Osteocyte (in vitro differentiated cells): ENCODE data around the gene HBA1. TPM values are rescaled to one million over a fixed set of nuclear protein-coding genes. Genes with fewer than 3 reads are reported as not detected.

Source experiments
- DNase-seq: peaks from one replicate; pipeline ENCODE4 v3.0.0; 2021; ENCODE audit warnings: mixed read lengths; ENCODE audit not compliant: unreplicated experiment; ENCODE audit errors: extremely low spot score
- H3K27ac Mint-ChIP-seq: one replicate; pipeline ENCODE4 v1.8.0; 2021; ENCODE audit warnings: mild to moderate bottlenecking, mixed read lengths; ENCODE audit not compliant: unreplicated experiment
- H3K27me3 Mint-ChIP-seq: one replicate; pipeline ENCODE4 v1.8.0; 2021; ENCODE audit warnings: mixed read lengths; ENCODE audit not compliant: unreplicated experiment
- H3K36me3 Mint-ChIP-seq: one replicate; pipeline ENCODE4 v1.8.0; 2021; ENCODE audit warnings: mixed read lengths; ENCODE audit not compliant: unreplicated experiment
- H3K4me1 Mint-ChIP-seq: one replicate; pipeline ENCODE4 v1.8.0; 2021; ENCODE audit warnings: mixed read lengths; ENCODE audit not compliant: unreplicated experiment
- H3K4me3 Mint-ChIP-seq: one replicate; pipeline ENCODE4 v1.8.0; 2021; ENCODE audit warnings: mild to moderate bottlenecking, moderate library complexity, mixed read lengths; ENCODE audit not compliant: unreplicated experiment
- H3K9me3 Mint-ChIP-seq: one replicate; pipeline ENCODE4 v1.8.0; 2021; ENCODE audit warnings: mixed read lengths; ENCODE audit not compliant: unreplicated experiment
- CTCF ChIP-seq: fragments of 200-600 bp; sonication (generic); IDR thresholded peaks from 2 replicates; pipeline ENCODE4 v1.5.0; 2021; ENCODE audit warnings: antibody characterized with exemption, mild to moderate bottlenecking, moderate library complexity
- total RNA-seq: library from RNA; stranded (reverse); gene quantifications from 2 replicates; pipeline ENCODE4 v1.2.1, GENCODE V29; 2021

HBA1 gene
- total RNA-seq, 1 donor from 2014 or later, result not detected

GRCh38 chr16:138049-138417 is 38.4 kb upstream of the HBA1 start:
- Mint-ChIP-seq H3K4me1 (peaks cover 34% of the 10 kb centered on the region), H3K36me3 (peaks cover 2% of the 10 kb centered on the region), H3K27ac (peak overlapping the region; percentile 61), H3K9me3 (no peaks in the 10 kb centered on the region), H3K27me3 (no peaks in the 10 kb centered on the region), H3K4me3 (peak overlapping the region; percentile 78)
- DNase-seq, result no peak
- TF ChIP-seq CTCF, result no peak

GRCh38 chr16:140175-140857 is 36.2 kb upstream of the HBA1 start:
- Mint-ChIP-seq H3K9me3 (no peaks in the 10 kb centered on the region), H3K4me3 (peak overlapping the region; percentile 69), H3K36me3 (peaks cover 2% of the 10 kb centered on the region), H3K27me3 (peaks cover 7% of the 10 kb centered on the region), H3K4me1 (peaks cover 26% of the 10 kb centered on the region), H3K27ac (no peak overlapping the region)
- no peak for DNase-seq
- no peak for TF ChIP-seq CTCF

DNA sequence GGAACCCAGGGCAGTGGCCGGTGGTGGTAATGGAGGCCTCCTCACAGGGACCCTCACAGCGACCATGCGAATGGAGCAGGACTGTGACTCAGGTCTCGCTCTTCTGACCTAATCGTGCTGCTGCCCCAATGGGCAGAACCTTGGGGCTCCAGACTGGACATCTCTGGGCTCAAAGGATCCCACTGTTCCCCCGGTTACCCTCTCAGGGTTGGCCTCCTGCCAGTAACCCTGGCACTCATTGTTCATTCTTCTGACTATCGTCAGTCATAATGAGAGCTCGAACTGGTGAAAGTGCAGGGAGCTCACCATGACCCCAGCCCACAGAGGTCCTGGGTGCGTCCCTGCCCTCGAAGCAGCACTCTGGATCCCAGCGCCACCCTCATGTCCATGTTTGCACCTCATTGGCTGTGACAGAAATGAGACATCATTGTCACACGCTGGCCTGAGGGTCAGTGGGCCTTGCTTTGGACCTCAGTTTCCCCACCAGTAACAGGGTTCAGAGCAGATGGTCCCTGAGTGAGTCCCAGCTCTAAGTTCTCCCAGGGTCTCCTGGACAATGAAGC is 34.0 kb upstream of the HBA1 start:
- TF ChIP-seq CTCF, result no peak
- H3K4me3 Mint-ChIP-seq, result no peak overlapping the region
- H3K36me3 Mint-ChIP-seq, result no peaks in the 10 kb centered on the region
- no peaks in the 10 kb centered on the region for H3K9me3 Mint-ChIP-seq
- no peak overlapping the region for H3K27ac Mint-ChIP-seq
- H3K4me1 Mint-ChIP-seq, result peaks cover 12% of the 10 kb centered on the region
- H3K27me3 Mint-ChIP-seq, result peaks cover 7% of the 10 kb centered on the region
- DNase-seq, result no peak

- Mint-ChIP-seq H3K4me1 (peaks cover 7% of the 10 kb centered on the region), H3K27me3 (peaks cover 7% of the 10 kb centered on the region), H3K4me3 (no peak overlapping the region), H3K36me3 (no peaks in the 10 kb centered on the region), H3K9me3 (no peaks in the 10 kb centered on the region), H3K27ac (no peak overlapping the region)
- DNase-seq, result no peak
- no peak for TF ChIP-seq CTCF
Observed at GRCh38 chr16:143047-143446, 33.4 kb upstream of the HBA1 start.

DNA sequence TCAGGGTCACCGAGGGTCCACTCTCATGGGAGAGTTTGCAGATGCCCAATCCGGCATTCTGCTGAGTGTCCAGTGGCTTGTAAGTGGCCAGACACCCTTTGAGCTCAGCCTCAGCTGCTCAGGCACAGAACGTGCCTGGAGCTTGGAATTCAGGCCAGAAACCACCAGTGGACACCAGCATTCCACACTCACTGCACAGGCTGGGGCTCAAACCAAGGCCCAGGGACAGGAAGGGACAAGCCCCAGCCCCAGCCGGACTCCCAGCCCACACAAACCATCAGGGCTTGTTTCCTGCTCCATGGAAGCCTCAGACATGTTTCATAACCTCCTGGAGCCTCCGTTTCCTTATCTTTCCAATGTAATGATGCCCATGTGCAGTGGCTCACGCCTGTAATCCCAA is 33.0 kb upstream of the HBA1 start:
- Mint-ChIP-seq H3K4me1 (peaks cover 10% of the 10 kb centered on the region), H3K27ac (no peak overlapping the region), H3K4me3 (no peak overlapping the region), H3K9me3 (no peaks in the 10 kb centered on the region), H3K27me3 (peaks cover 7% of the 10 kb centered on the region), H3K36me3 (no peaks in the 10 kb centered on the region)
- TF ChIP-seq CTCF, result no peak
- DNase-seq, result no peak
